Upper lobe of left lung (tissue), 6 donors: ENCODE data around the gene AOAH. TPM values are rescaled to one million over a fixed set of nuclear protein-coding genes. Genes with fewer than 3 reads are reported as not detected.
A peak's percentile ranks its signal among the peaks of the same experiment; 100 is the strongest.
"Not testable (repeated sequence)": the region's sequence is repeated elsewhere in the genome, so short reads cannot be mapped to it uniquely, and the experiment has no call there.

ENCODE experiments used
- ATAC-seq, 2 donors: fragments of 200-7000 bp; cut with Tn5 transposase; one replicate each; pipeline ENCODE4 v1.9.1; 2022; ENCODE audit warnings: mild to moderate bottlenecking in 2 of 2, moderate library complexity in 2 of 2; ENCODE audit not compliant: low FRiP score in 2 of 2
- DNase-seq, 2 donors: peaks; one replicate each; pipeline ENCODE4 v3.0.0-alpha.2; 2019 to 2020
- H3K27ac ChIP-seq, 4 donors: fragments of 200-600 bp; sonication (generic); one replicate each; pipeline ENCODE4 v1.5.1; 2016 to 2019
- H3K27me3 ChIP-seq, 4 donors: fragments of 200-600 bp; sonication (generic); one replicate each; pipeline ENCODE4 v1.5.1; 2017 to 2019
- H3K36me3 ChIP-seq, 4 donors: fragments of 200-600 bp; sonication (generic); one replicate each; pipeline ENCODE4 v1.5.1; 2016 to 2019
- H3K4me1 ChIP-seq, 4 donors: fragments of 200-600 bp; sonication (generic); one replicate each; pipeline ENCODE4 v1.5.1; 2018 to 2019
- H3K4me3 ChIP-seq, 4 donors: fragments of 200-600 bp; sonication (generic); one replicate each; pipeline ENCODE4 v1.5.1; 2017 to 2019; ENCODE audit warnings: mild to moderate bottlenecking in 2 of 4, moderate library complexity in 1 of 4
- H3K9me3 ChIP-seq, 4 donors: fragments of 200-600 bp; sonication (generic); one replicate each; pipeline ENCODE4 v1.5.1; 2018 to 2019
- CTCF ChIP-seq, 6 experiments: fragments of 450-650 bp in 4 of 6; fragments of 200-600 bp in 2 of 6; sonication (generic) in 2 of 6; IDR thresholded peaks; one replicate each; pipeline ENCODE4 v1.5.1; 2016 to 2019; ENCODE audit warnings: antibody characterized with exemption in 6 of 6
- EP300 ChIP-seq, 4 donors: sonication (generic); formaldehyde crosslinking; IDR thresholded peaks; one replicate each; pipeline ENCODE4 v1.5.1; 2017; ENCODE audit warnings: antibody characterized with exemption in 4 of 4, control low read depth in 2 of 4
- POLR2A ChIP-seq, 4 donors: fragments of 450-650 bp; IDR thresholded peaks; one replicate each; pipeline ENCODE4 v1.5.1; 2016 to 2017; ENCODE audit warnings: antibody characterized with exemption in 4 of 4, mild to moderate bottlenecking in 2 of 4
- POLR2AphosphoS5 ChIP-seq, 2 donors: sonication (generic); formaldehyde crosslinking; IDR thresholded peaks; one replicate each; pipeline ENCODE4 v1.5.1; 2017; ENCODE audit warnings: antibody characterized with exemption in 2 of 2
- WGBS, 2 donors: methylation state at CpG; one replicate each; pipeline ENCODE4 v1.1.5; 2017 to 2018; 5-methylcytosine and 5-hydroxymethylcytosine counted together
- total RNA-seq, 6 donors: library from RNA; depleted of rRNA in 4 of 6; stranded (reverse); fragments of >200 nt in 4 of 6; gene quantifications; one replicate each; pipeline versions ENCODE4 v1.1.0 to v1.2.1, GENCODE V29; 2016 to 2021
- donor health status: DM: no; HTN: no; CAD: no; lungs with moderate emphysema.
- donor health status: DM: no; HTN: yes; CAD: no; lungs with severe emphysema.

The AOAH gene
- total RNA-seq, 6 donors from 2014 or later: 18.5 to 36.8 (median 25.7) TPM

GRCh38 chr7:36496576-36496975 is 227.7 kb downstream of the AOAH start:
- Histone ChIP-seq H3K36me3 (no peaks in the 10 kb centered on the region), H3K9me3 (no peaks in the 10 kb centered on the region), H3K27ac (no peak overlapping the region), H3K4me3 (no peak overlapping the region), H3K4me1 (no peaks in the 10 kb centered on the region), H3K27me3 (no peaks in the 10 kb centered on the region)
- ATAC-seq (no peak), DNase-seq (no peak)
- 94% methylated on average over 6 of the region's 6 CpGs for WGBS, 2 donors
- TF ChIP-seq EP300 (IDR thresholded peaks at IDR 0.05): no peak
- TF ChIP-seq CTCF (IDR thresholded peaks at IDR 0.05): no peak

- Histone ChIP-seq H3K4me1 (no peaks in the 10 kb centered on the region), H3K36me3 (no peaks in the 10 kb centered on the region), H3K27ac (no peak overlapping the region), H3K9me3 (no peaks in the 10 kb centered on the region), H3K4me3 (no peak overlapping the region), H3K27me3 (no peaks in the 10 kb centered on the region)
- ATAC-seq: no peak
- no peak for DNase-seq
- WGBS, 2 donors: 90 to 92% methylated on average over 3 of the region's 3 CpGs
- TF ChIP-seq CTCF (IDR thresholded peaks at IDR 0.05): no peak
- no peak for TF ChIP-seq EP300 (IDR thresholded peaks at IDR 0.05)
- TF ChIP-seq POLR2A (IDR thresholded peaks at IDR 0.05): no peak
- no peak for TF ChIP-seq POLR2AphosphoS5 (IDR thresholded peaks at IDR 0.05)
Observed at GRCh38 chr7:36491317-36491716, 233.0 kb downstream of the AOAH start.

- Histone ChIP-seq H3K4me1 (no peaks in the 10 kb centered on the region), H3K36me3 (no peaks in the 10 kb centered on the region), H3K27me3 (no peaks in the 10 kb centered on the region), H3K27ac (no peak overlapping the region), H3K4me3 (no peak overlapping the region), H3K9me3 (no peaks in the 10 kb centered on the region)
- 67 to 78% methylated on average over 3 of the region's 3 CpGs for WGBS, 2 donors
- DNase-seq (no peak), ATAC-seq (no peak)
- TF ChIP-seq EP300 (IDR thresholded peaks at IDR 0.05) (no peak), POLR2AphosphoS5 (IDR thresholded peaks at IDR 0.05) (no peak), CTCF (IDR thresholded peaks at IDR 0.05) (no peak), POLR2A (IDR thresholded peaks at IDR 0.05) (no peak)
Observed at GRCh38 chr7:36490419-36490830, 233.9 kb downstream of the AOAH start.

GRCh38 chr7:36488672-36489071 is 235.6 kb downstream of the AOAH start:
- DNase-seq, H3K4me1 ChIP-seq, H3K9me3 ChIP-seq, H3K36me3 ChIP-seq, H3K27me3 ChIP-seq, H3K4me3 ChIP-seq, ATAC-seq, H3K27ac ChIP-seq: not testable (repeated sequence)
- WGBS, 2 donors: 89 to 91% methylated on average over 5 of the region's 5 CpGs

- Histone ChIP-seq H3K9me3 (no peaks in the 10 kb centered on the region), H3K36me3 (no peaks in the 10 kb centered on the region), H3K4me1 (no peaks in the 10 kb centered on the region), H3K4me3 (no peak overlapping the region), H3K27ac (no peak overlapping the region), H3K27me3 (no peaks in the 10 kb centered on the region)
- DNase-seq (no peak), ATAC-seq (peak in 1 of 2 donors; percentile 76)
- 28 to 32% methylated on average over 4 of the region's 4 CpGs for WGBS, 2 donors
- TF ChIP-seq POLR2A (IDR thresholded peaks at IDR 0.05): no peak
- peak in 5 of 6 experiments; percentile 41 to 82 (median 78) for TF ChIP-seq CTCF (IDR thresholded peaks at IDR 0.05)
- TF ChIP-seq EP300 (IDR thresholded peaks at IDR 0.05): no peak
- TF ChIP-seq POLR2AphosphoS5 (IDR thresholded peaks at IDR 0.05): no peak
Observed at GRCh38 chr7:36487756-36488336, 236.4 kb downstream of the AOAH start.
